ENCODE results near the gene FHIT.

GRCh38 chr3:60517134-60517533, 734.1 kb downstream of the FHIT start:
- TF ChIP-seq CTCF (IDR thresholded peaks at IDR 0.05) = no peak
- no peak for TF ChIP-seq POLR2A (IDR thresholded peaks at IDR 0.05)

Measured in ovary (tissue), 3 donors.